Gastrocnemius medialis (tissue), 4 donors: ENCODE results near the gene FADD. TPM values are rescaled to one million over a fixed set of nuclear protein-coding genes. Genes with fewer than 3 reads are reported as not detected.

Source experiments
- ATAC-seq, 2 donors: fragments of 150-250 bp; one replicate each; pipeline ENCODE4 v1.9.1; 2016
- DNase-seq, 2 donors: peaks; one replicate each; pipeline ENCODE4 v3.0.0-alpha.2; 2019
- H3K27ac ChIP-seq, 4 donors: fragments of 200-600 bp; sonication (generic); 1 replicate in 1 of 4; 2 replicates in 3 of 4; pipeline ENCODE4 v1.5.1; 2016 to 2018; ENCODE audit warnings: mild to moderate bottlenecking in 2 of 4, moderate library complexity in 1 of 4
- H3K27me3 ChIP-seq, 3 donors: fragments of 200-600 bp; sonication (generic) in 2 of 3; 1 replicate in 1 of 3; 2 replicates in 2 of 3; pipeline versions ENCODE4 v1.5.1 to v1.6.0; 2016 to 2019; ENCODE audit warnings: mild to moderate bottlenecking in 1 of 3, moderate library complexity in 1 of 3
- H3K36me3 ChIP-seq, 2 donors: fragments of 200-600 bp; sonication (generic) in 1 of 2; one replicate each; pipeline ENCODE4 v1.5.1; 2017 to 2018
- H3K4me1 ChIP-seq, 2 donors: fragments of 200-600 bp; sonication (generic) in 1 of 2; one replicate each; pipeline ENCODE4 v1.5.1; 2016 to 2017; ENCODE audit warnings: mild to moderate bottlenecking in 2 of 2
- H3K4me3 ChIP-seq, 4 donors: fragments of 200-600 bp; sonication (generic) in 3 of 4; 1 replicate in 1 of 4; 2 replicates in 3 of 4; pipeline ENCODE4 v1.5.1; 2016 to 2019; ENCODE audit warnings: mild to moderate bottlenecking in 2 of 4
- H3K9me3 ChIP-seq, 3 donors: fragments of 200-600 bp; sonication (generic) in 2 of 3; 1 replicate in 1 of 3; 2 replicates in 2 of 3; pipeline ENCODE4 v1.5.1; 2016 to 2019
- POLR2A ChIP-seq, 2 donors: fragments of 450-650 bp; IDR thresholded peaks; one replicate each; pipeline ENCODE4 v1.6.1; 2017; ENCODE audit warnings: antibody characterized with exemption in 2 of 2, mild to moderate bottlenecking in 2 of 2, moderate library complexity in 2 of 2
- in situ Hi-C, 4 donors: fragments of 200-750 bp; cut with MboI; loops; one replicate each; pipeline versions ENCODE4 v1.15.0 to v1.8.0; 2017; ENCODE audit warnings: low sequenced_read_pairs in 4 of 4
- intact Hi-C: fragments of 100-400 bp; cut with DNase I; formaldehyde crosslinking; loops from one replicate; pipeline ENCODE4 v1.15.1; 2023; ENCODE audit warnings: low total_unique reads
- total RNA-seq, 4 donors: library from RNA; depleted of rRNA; stranded (reverse); fragments of >200 nt; gene quantifications; one replicate each; pipeline versions ENCODE4 v1.1.0 to v1.2.3, GENCODE V29; 2016
- TF ChIP-seq, protein P1 (sequence below), 5 experiments: fragments of 450-650 bp in 3 of 5; fragments of 200-600 bp in 2 of 5; sonication (generic) in 2 of 5; IDR thresholded peaks in 4 of 5; conservative IDR thresholded peaks in 1 of 5; 1 replicate in 4 of 5; 2 replicates in 1 of 5; pipeline ENCODE4 v1.5.1; 2016 to 2019; ENCODE audit warnings: antibody characterized with exemption in 5 of 5, mild to moderate bottlenecking in 3 of 5, moderate library complexity in 3 of 5

FADD gene
- total RNA-seq, 4 donors from 2014 or later, result 6.9 to 17.3 (median 10.4) TPM

DNA sequence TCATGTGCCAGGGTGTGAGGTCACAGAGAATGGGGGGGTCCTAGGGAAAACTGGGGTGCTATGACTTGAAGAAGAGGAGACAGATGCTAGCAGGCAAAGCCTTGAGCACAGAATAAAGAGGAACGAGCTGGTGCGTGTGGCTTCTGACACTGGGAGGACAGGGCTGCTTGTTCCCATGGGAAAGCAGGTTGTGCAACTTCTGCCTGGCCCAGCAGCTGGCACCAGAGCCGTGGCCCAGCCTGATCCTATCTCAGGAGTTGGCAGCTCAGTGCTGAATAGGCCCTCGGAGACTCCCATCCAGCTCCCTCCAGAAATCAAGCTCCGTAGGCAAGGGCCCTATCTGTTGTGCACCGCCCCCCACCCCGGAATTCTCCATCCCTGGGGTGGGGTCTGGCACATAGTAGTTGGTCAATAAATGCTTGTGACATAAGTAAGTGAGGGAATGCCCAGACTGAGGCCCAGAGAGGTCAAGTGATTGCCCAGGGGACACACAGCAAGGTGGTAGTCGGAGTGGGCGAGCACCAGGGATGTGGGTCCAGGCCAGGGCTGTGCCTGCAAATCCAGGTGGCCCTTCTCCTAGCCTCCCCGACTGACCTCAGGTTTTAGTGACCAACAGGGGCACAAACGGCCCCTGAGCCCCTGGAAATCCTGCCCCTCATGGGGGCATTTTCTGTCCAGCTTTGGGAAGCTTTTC is 19.5 kb upstream of the FADD start:
- Histone ChIP-seq H3K27ac (no peak overlapping the region), H3K9me3 (no peaks in the 10 kb centered on the region), H3K36me3 (no peaks in the 10 kb centered on the region), H3K4me1 (no peaks in the 10 kb centered on the region), H3K27me3 (no peaks in the 10 kb centered on the region), H3K4me3 (no peak overlapping the region)
- intact Hi-C loops, result no loop called here
- DNase-seq (no peak), ATAC-seq (no peak)
- TF ChIP-seq POLR2A (IDR thresholded peaks at IDR 0.05), result no peak
- TF ChIP-seq, protein P1, sequence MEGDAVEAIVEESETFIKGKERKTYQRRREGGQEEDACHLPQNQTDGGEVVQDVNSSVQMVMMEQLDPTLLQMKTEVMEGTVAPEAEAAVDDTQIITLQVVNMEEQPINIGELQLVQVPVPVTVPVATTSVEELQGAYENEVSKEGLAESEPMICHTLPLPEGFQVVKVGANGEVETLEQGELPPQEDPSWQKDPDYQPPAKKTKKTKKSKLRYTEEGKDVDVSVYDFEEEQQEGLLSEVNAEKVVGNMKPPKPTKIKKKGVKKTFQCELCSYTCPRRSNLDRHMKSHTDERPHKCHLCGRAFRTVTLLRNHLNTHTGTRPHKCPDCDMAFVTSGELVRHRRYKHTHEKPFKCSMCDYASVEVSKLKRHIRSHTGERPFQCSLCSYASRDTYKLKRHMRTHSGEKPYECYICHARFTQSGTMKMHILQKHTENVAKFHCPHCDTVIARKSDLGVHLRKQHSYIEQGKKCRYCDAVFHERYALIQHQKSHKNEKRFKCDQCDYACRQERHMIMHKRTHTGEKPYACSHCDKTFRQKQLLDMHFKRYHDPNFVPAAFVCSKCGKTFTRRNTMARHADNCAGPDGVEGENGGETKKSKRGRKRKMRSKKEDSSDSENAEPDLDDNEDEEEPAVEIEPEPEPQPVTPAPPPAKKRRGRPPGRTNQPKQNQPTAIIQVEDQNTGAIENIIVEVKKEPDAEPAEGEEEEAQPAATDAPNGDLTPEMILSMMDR (IDR thresholded peaks at IDR 0.05 in 4 of 5, conservative IDR thresholded peaks at IDR 0.05 in 1 of 5), result no peak
- in situ Hi-C loops, result no loop called here

- no peak overlapping the region for H3K4me3 ChIP-seq
- in situ Hi-C loops, result no loop called here
- no peak overlapping the region for H3K27ac ChIP-seq
- H3K36me3 ChIP-seq, result no peaks in the 10 kb centered on the region
- DNase-seq, result no peak
- TF ChIP-seq, protein P1 (IDR thresholded peaks at IDR 0.05 in 4 of 5, conservative IDR thresholded peaks at IDR 0.05 in 1 of 5), result no peak
- no peak for TF ChIP-seq POLR2A (IDR thresholded peaks at IDR 0.05)
- H3K9me3 ChIP-seq, result no peaks in the 10 kb centered on the region
- no peaks in the 10 kb centered on the region for H3K27me3 ChIP-seq
- no peak for ATAC-seq
- H3K4me1 ChIP-seq, result no peaks in the 10 kb centered on the region
- intact Hi-C loops, result no loop called here
These were observed 18.7 kb upstream of the FADD start for GRCh38 chr11:70184396-70184795.

- Histone ChIP-seq H3K4me1 (no peaks in the 10 kb centered on the region), H3K9me3 (no peaks in the 10 kb centered on the region), H3K36me3 (no peaks in the 10 kb centered on the region), H3K4me3 (no peak overlapping the region), H3K27me3 (no peaks in the 10 kb centered on the region), H3K27ac (no peak overlapping the region)
- no peak for DNase-seq
- no peak for TF ChIP-seq POLR2A (IDR thresholded peaks at IDR 0.05)
- TF ChIP-seq, protein P1 (IDR thresholded peaks at IDR 0.05 in 4 of 5, conservative IDR thresholded peaks at IDR 0.05 in 1 of 5), result no peak
- intact Hi-C loops, result no loop called here
- in situ Hi-C loops, result no loop called here
- ATAC-seq, result no peak
These were observed 17.6 kb upstream of the FADD start for GRCh38 chr11:70185348-70186055.

DNA sequence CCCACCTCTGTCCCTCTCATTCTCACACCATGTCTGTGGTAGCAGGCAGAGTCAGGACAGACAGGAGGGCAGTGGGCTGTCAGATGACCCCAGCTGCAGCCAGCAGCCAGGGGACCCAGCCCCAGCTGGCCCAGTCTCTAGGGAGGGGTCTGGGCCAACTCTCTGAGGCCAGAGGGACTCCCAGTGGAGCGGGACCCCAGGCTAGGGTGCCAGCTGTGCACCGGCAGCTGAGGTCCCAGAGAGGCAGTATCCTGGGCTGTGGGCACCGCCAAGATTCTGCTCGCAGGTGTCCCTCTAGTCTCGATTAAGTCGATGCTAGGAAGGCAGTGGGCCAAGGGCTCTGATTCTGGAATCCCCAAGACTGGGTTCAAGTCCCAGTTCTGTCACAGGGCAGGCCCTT is 16.7 kb upstream of the FADD start:
- Histone ChIP-seq H3K4me1 (no peaks in the 10 kb centered on the region), H3K27ac (no peak overlapping the region), H3K4me3 (no peak overlapping the region), H3K36me3 (no peaks in the 10 kb centered on the region), H3K27me3 (no peaks in the 10 kb centered on the region), H3K9me3 (no peaks in the 10 kb centered on the region)
- TF ChIP-seq POLR2A (IDR thresholded peaks at IDR 0.05), result no peak
- TF ChIP-seq, protein P1 (IDR thresholded peaks at IDR 0.05 in 4 of 5, conservative IDR thresholded peaks at IDR 0.05 in 1 of 5), result no peak
- in situ Hi-C loops, result no loop called here
- ATAC-seq (no peak), DNase-seq (no peak)
- intact Hi-C loops, result no loop called here
